Measurements from ENCODE around the gene RNMT. TPM values are rescaled to one million over a fixed set of nuclear protein-coding genes. Genes with fewer than 3 reads are reported as not detected.
A peak's percentile ranks its signal among the peaks of the same experiment; 100 is the strongest.

The RNMT gene
- total RNA-seq, 1 donor from 2014 or later, result 45.8 TPM

DNA sequence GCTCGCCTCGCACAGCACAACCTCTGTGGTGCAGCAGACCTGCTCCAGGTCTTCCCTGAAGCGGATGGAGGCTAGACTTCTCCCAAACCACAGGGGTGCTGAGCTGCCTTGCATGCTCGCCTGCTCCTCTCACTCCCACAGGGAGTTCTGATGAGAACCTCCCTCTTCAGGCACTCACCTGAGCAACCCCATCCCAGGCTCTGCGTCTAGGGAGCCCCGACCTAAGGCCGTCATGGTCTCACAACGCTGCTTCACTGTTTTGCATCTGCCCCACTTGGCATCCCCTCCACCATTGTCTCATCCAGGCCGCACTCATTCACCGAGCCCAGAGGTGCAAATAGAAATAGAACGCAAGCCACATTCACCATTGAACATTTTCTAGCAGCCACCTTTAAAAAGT lies 72.9 kb downstream of the RNMT start:
- Histone ChIP-seq H3K4me2 (ENCODE audit: low read length) (no peak overlapping the region), H3K27ac (ENCODE audit: low read depth, low read length) (no peak overlapping the region), H3K9ac (ENCODE audit: low read length) (no peak overlapping the region), H3K4me1 (ENCODE audit: insufficient read depth, low read length) (peaks cover 8% of the 10 kb centered on the region), H2AFZ (ENCODE audit: low read depth, low read length) (no peak overlapping the region), H3K36me3 (ENCODE audit: insufficient read depth, low read length) (no peaks in the 10 kb centered on the region), H4K20me1 (ENCODE audit: insufficient read depth, low read length) (no peaks in the 10 kb centered on the region), H3K79me2 (ENCODE audit: insufficient read depth, low read length) (no peaks in the 10 kb centered on the region), H3K9me3 (ENCODE audit: insufficient read depth, low read depth, low read length) (no peaks in the 10 kb centered on the region), H3K27me3 (ENCODE audit: insufficient read depth, low read length) (no peaks in the 10 kb centered on the region), H3K4me3 (ENCODE audit: insufficient read depth, low read depth, low read length) (no peak overlapping the region)
- Mint-ChIP-seq H3K36me3 (ENCODE audit: low read depth, unreplicated experiment) (peaks cover 2% of the 10 kb centered on the region), H3K9me3 (ENCODE audit: unreplicated experiment) (peaks cover 14% of the 10 kb centered on the region), H3K4me3 (ENCODE audit: unreplicated experiment) (no peak overlapping the region), H3K27ac (ENCODE audit: unreplicated experiment) (no peak overlapping the region), H3K27me3 (ENCODE audit: low read depth, unreplicated experiment) (peaks cover 12% of the 10 kb centered on the region), H3K4me1 (ENCODE audit: low read depth, unreplicated experiment) (peaks cover 11% of the 10 kb centered on the region)
- FAIRE-seq (no peak), DNase-seq (ENCODE audit: low read depth) (no peak)
- no peak for TF ChIP-seq EZH2 (IDR thresholded peaks at IDR 0.05; ENCODE audit: insufficient read depth, low read length)
- TF ChIP-seq, protein P1, sequence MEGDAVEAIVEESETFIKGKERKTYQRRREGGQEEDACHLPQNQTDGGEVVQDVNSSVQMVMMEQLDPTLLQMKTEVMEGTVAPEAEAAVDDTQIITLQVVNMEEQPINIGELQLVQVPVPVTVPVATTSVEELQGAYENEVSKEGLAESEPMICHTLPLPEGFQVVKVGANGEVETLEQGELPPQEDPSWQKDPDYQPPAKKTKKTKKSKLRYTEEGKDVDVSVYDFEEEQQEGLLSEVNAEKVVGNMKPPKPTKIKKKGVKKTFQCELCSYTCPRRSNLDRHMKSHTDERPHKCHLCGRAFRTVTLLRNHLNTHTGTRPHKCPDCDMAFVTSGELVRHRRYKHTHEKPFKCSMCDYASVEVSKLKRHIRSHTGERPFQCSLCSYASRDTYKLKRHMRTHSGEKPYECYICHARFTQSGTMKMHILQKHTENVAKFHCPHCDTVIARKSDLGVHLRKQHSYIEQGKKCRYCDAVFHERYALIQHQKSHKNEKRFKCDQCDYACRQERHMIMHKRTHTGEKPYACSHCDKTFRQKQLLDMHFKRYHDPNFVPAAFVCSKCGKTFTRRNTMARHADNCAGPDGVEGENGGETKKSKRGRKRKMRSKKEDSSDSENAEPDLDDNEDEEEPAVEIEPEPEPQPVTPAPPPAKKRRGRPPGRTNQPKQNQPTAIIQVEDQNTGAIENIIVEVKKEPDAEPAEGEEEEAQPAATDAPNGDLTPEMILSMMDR (IDR thresholded peaks at IDR 0.05; ENCODE audit: insufficient read depth, low read depth, low read length), result no peak

DNA sequence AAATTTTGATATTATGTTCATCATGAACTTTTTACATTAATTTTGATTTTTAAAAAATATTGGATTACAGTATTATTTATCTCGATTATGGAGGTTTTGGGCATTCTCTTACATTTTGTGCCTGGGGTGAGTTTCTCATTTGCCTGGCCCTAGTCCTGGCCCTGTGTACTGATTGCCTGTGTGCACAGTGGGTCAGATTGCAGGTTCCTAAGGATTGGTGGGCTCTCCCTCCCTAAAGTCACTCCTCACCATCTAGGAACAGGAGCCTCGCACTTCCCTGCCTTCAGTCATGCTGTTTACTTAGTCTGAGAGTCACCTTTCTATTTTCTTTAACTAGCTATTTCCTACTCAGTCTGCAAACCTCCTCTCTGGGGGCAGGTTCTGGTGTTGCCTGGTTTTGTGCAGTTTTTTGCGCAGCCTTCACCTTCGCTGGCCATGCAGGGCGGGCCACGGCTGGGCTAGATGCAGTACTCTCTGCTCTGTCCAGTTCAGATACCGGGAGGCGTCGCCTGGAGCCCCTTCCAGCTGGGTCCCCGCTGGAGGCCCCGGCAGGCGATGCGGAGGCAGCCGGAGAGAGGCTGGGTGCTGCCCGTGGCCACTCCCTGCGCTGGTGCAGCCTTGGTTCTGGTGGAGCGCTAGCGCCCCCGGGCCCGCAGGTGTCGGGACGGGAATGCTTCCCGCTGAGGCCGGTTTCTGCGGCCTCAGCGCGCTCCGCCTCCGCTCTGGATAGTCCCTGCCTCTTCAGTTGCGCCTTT lies 74.2 kb downstream of the RNMT start:
- Histone ChIP-seq H3K9me3 (ENCODE audit: insufficient read depth, low read depth, low read length) (no peaks in the 10 kb centered on the region), H3K4me2 (ENCODE audit: low read length) (peak overlapping the region; percentile 88), H3K79me2 (ENCODE audit: insufficient read depth, low read length) (no peaks in the 10 kb centered on the region), H3K27ac (ENCODE audit: low read depth, low read length) (no peak overlapping the region), H3K27me3 (ENCODE audit: insufficient read depth, low read length) (no peaks in the 10 kb centered on the region), H3K9ac (ENCODE audit: low read length) (no peak overlapping the region), H2AFZ (ENCODE audit: low read depth, low read length) (peak overlapping the region; percentile 71), H4K20me1 (ENCODE audit: insufficient read depth, low read length) (no peaks in the 10 kb centered on the region), H3K4me3 (ENCODE audit: insufficient read depth, low read depth, low read length) (peak overlapping the region; percentile 44), H3K4me1 (ENCODE audit: insufficient read depth, low read length) (peaks cover 8% of the 10 kb centered on the region), H3K36me3 (ENCODE audit: insufficient read depth, low read length) (no peaks in the 10 kb centered on the region)
- Mint-ChIP-seq H3K36me3 (ENCODE audit: low read depth, unreplicated experiment) (peaks cover 2% of the 10 kb centered on the region), H3K4me1 (ENCODE audit: low read depth, unreplicated experiment) (peaks cover 11% of the 10 kb centered on the region), H3K27me3 (ENCODE audit: low read depth, unreplicated experiment) (peaks cover 12% of the 10 kb centered on the region), H3K27ac (ENCODE audit: unreplicated experiment) (no peak overlapping the region), H3K4me3 (ENCODE audit: unreplicated experiment) (peak overlapping the region; percentile 73), H3K9me3 (ENCODE audit: unreplicated experiment) (peaks cover 11% of the 10 kb centered on the region)
- TF ChIP-seq EZH2 (IDR thresholded peaks at IDR 0.05; ENCODE audit: insufficient read depth, low read length), result no peak
- TF ChIP-seq, protein P1 (IDR thresholded peaks at IDR 0.05; ENCODE audit: insufficient read depth, low read depth, low read length), result no peak
- DNase-seq (ENCODE audit: low read depth) (peak; percentile 25), FAIRE-seq (no peak)

DNA sequence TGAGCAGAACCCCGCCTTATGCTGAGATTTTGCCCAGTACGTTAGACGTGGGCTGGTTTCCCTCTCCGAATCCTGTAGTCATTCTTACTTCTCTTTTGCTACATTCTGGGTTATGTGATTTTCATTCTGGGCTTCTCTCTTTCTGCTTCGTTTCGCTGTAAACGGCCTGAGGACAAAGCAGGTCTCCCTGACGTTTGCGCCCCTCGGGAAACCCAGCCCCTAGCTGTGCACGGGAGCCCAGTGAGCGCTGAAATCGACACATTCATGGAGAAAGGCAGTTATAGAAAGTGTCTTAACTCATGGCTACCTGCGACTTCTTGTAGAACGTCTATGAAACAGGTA lies 74.8 kb downstream of the RNMT start:
- Histone ChIP-seq H3K4me2 (ENCODE audit: low read length) (peak overlapping the region; percentile 88), H3K4me3 (ENCODE audit: insufficient read depth, low read depth, low read length) (peak overlapping the region; percentile 44), H3K4me1 (ENCODE audit: insufficient read depth, low read length) (peaks cover 8% of the 10 kb centered on the region), H3K9me3 (ENCODE audit: insufficient read depth, low read depth, low read length) (no peaks in the 10 kb centered on the region), H3K79me2 (ENCODE audit: insufficient read depth, low read length) (no peaks in the 10 kb centered on the region), H3K27ac (ENCODE audit: low read depth, low read length) (no peak overlapping the region), H3K36me3 (ENCODE audit: insufficient read depth, low read length) (no peaks in the 10 kb centered on the region), H3K9ac (ENCODE audit: low read length) (no peak overlapping the region), H3K27me3 (ENCODE audit: insufficient read depth, low read length) (no peaks in the 10 kb centered on the region), H4K20me1 (ENCODE audit: insufficient read depth, low read length) (no peaks in the 10 kb centered on the region), H2AFZ (ENCODE audit: low read depth, low read length) (peak overlapping the region; percentile 71)
- Mint-ChIP-seq H3K4me3 (ENCODE audit: unreplicated experiment) (peak overlapping the region; percentile 73), H3K27ac (ENCODE audit: unreplicated experiment) (no peak overlapping the region), H3K4me1 (ENCODE audit: low read depth, unreplicated experiment) (peaks cover 11% of the 10 kb centered on the region), H3K9me3 (ENCODE audit: unreplicated experiment) (peaks cover 11% of the 10 kb centered on the region), H3K27me3 (ENCODE audit: low read depth, unreplicated experiment) (peaks cover 12% of the 10 kb centered on the region), H3K36me3 (ENCODE audit: low read depth, unreplicated experiment) (peaks cover 1% of the 10 kb centered on the region)
- FAIRE-seq (no peak), DNase-seq (ENCODE audit: low read depth) (no peak)
- TF ChIP-seq, protein P1 (IDR thresholded peaks at IDR 0.05; ENCODE audit: insufficient read depth, low read depth, low read length), result no peak
- TF ChIP-seq EZH2 (IDR thresholded peaks at IDR 0.05; ENCODE audit: insufficient read depth, low read length), result no peak

All from astrocyte (in vitro differentiated cells and primary cell).